Kidney capillary endothelial cell (primary cell): ENCODE results near the gene ARHGAP22.
"Not testable (repeated sequence)": the region's sequence is repeated elsewhere in the genome, so short reads cannot be mapped to it uniquely, and the experiment has no call there.

ENCODE experiments used
- DNase-seq: peaks from one replicate; pipeline ENCODE4 v3.0.0-alpha.2; 2018; ENCODE audit warnings: low spot score

ARHGAP22 gene

GRCh38 chr10:48604991-48605508 lies at the start of gene ARHGAP22:
Gene ARHGAP22, minus strand, starts transcription at chr10:48605073. Its CDS starts 277 bp downstream, at chr10:48604796.
- peak; percentile 58 for DNase-seq

- DNase-seq = no peak
These were observed 49.2 kb upstream of the ARHGAP22 start for GRCh38 chr10:48653944-48654698.

GRCh38 chr10:48653347-48653746 lies 48.5 kb upstream of the ARHGAP22 start:
- no peak for DNase-seq

- DNase-seq = no peak
These were observed 47.5 kb upstream of the ARHGAP22 start for GRCh38 chr10:48652344-48652743.

- no peak for DNase-seq
These were observed 47.0 kb upstream of the ARHGAP22 start for GRCh38 chr10:48651839-48652238.

GRCh38 chr10:48651293-48651692 lies 46.4 kb upstream of the ARHGAP22 start:
- DNase-seq = no peak

GRCh38 chr10:48649349-48649944 lies 44.6 kb upstream of the ARHGAP22 start:
- DNase-seq = no peak

- no peak for DNase-seq
These were observed 43.5 kb upstream of the ARHGAP22 start for GRCh38 chr10:48648172-48648942.

- DNase-seq = not testable (repeated sequence)
These were observed 42.2 kb upstream of the ARHGAP22 start for GRCh38 chr10:48647073-48647472.

GRCh38 chr10:48645600-48645999 lies 40.7 kb upstream of the ARHGAP22 start:
- no peak for DNase-seq

GRCh38 chr10:48641099-48641690 lies 36.3 kb upstream of the ARHGAP22 start:
- not testable (repeated sequence) for DNase-seq

GRCh38 chr10:48640326-48640725 lies 35.5 kb upstream of the ARHGAP22 start:
- DNase-seq = no peak

- no peak for DNase-seq
These were observed 34.8 kb upstream of the ARHGAP22 start for GRCh38 chr10:48639632-48640031.

- DNase-seq = no peak
These were observed 34.1 kb upstream of the ARHGAP22 start for GRCh38 chr10:48638739-48639527.

- no peak for DNase-seq
These were observed 33.3 kb upstream of the ARHGAP22 start for GRCh38 chr10:48638158-48638557.

- DNase-seq = no peak
These were observed 32.0 kb upstream of the ARHGAP22 start for GRCh38 chr10:48636901-48637300.

- DNase-seq = no peak
These were observed 31.4 kb upstream of the ARHGAP22 start for GRCh38 chr10:48636231-48636630.

GRCh38 chr10:48634984-48635557 lies 30.2 kb upstream of the ARHGAP22 start:
- no peak for DNase-seq

- no peak for DNase-seq
These were observed 29.5 kb upstream of the ARHGAP22 start for GRCh38 chr10:48634198-48634983.
